H1 (cell line): ENCODE data around the gene DTL.

ENCODE experiments used
- BACH1 ChIP-seq: IDR thresholded peaks from 2 replicates; pipeline ENCODE4 v1.6.1; 2012; ENCODE audit warnings: low read length, improper control_type of control experiment
- KDM5A ChIP-seq: fragments of 200-600 bp; IDR thresholded peaks from 2 replicates; pipeline ENCODE4 v1.7.1; 2012; ENCODE audit warnings: mild to moderate bottlenecking, low read length, inconsistent platforms, mixed read lengths
- POLR2AphosphoS5 ChIP-seq: IDR thresholded peaks from 2 replicates; pipeline ENCODE4 v1.6.1; 2011; ENCODE audit warnings: low read depth, low read length
- TAF1 ChIP-seq: IDR thresholded peaks from 2 replicates; pipeline ENCODE4 v1.6.1; 2011; ENCODE audit warnings: mild to moderate bottlenecking, low read depth, low read length
- TF ChIP-seq, protein P1 (sequence below), 3 experiments: IDR thresholded peaks; 1 replicate in 2 of 3; 2 replicates in 1 of 3; pipeline versions ENCODE4 v1.5.1 to v1.6.1; 2011; ENCODE audit warnings: low read length in 3 of 3, mild to moderate bottlenecking in 3 of 3, inconsistent platforms in 2 of 3, low read depth in 1 of 3, moderate library complexity in 1 of 3; ENCODE audit not compliant: insufficient read depth in 1 of 3; ENCODE audit errors: control extremely low read depth in 1 of 3

GRCh38 chr1:212121779-212122178, 86.2 kb downstream of the DTL start:
- TF ChIP-seq BACH1 (no peak), POLR2AphosphoS5 (no peak), KDM5A (no peak), TAF1 (no peak)
- TF ChIP-seq, protein P1, sequence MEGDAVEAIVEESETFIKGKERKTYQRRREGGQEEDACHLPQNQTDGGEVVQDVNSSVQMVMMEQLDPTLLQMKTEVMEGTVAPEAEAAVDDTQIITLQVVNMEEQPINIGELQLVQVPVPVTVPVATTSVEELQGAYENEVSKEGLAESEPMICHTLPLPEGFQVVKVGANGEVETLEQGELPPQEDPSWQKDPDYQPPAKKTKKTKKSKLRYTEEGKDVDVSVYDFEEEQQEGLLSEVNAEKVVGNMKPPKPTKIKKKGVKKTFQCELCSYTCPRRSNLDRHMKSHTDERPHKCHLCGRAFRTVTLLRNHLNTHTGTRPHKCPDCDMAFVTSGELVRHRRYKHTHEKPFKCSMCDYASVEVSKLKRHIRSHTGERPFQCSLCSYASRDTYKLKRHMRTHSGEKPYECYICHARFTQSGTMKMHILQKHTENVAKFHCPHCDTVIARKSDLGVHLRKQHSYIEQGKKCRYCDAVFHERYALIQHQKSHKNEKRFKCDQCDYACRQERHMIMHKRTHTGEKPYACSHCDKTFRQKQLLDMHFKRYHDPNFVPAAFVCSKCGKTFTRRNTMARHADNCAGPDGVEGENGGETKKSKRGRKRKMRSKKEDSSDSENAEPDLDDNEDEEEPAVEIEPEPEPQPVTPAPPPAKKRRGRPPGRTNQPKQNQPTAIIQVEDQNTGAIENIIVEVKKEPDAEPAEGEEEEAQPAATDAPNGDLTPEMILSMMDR (IDR thresholded peaks at IDR 0.05; ENCODE audit: control extremely low read depth in 1 of 3, insufficient read depth in 1 of 3, low read depth in 1 of 3, low read length in 3 of 3): no peak
